ENCODE results near the gene ANXA4.
"Not testable (repeated sequence)": the region's sequence is repeated elsewhere in the genome, so short reads cannot be mapped to it uniquely, and the experiment has no call there.

The ANXA4 gene

GRCh38 chr2:69766014-69766413, 24.1 kb downstream of the ANXA4 start:
- no peak overlapping the region for H3K9ac ChIP-seq (ENCODE audit: low read depth in 1 of 2, low read length in 2 of 2)
- H3K27ac ChIP-seq (ENCODE audit: low read depth in 2 of 2, low read length in 2 of 2) = no peak overlapping the region
- H3K27me3 ChIP-seq (ENCODE audit: control insufficient read depth in 2 of 2, insufficient read depth in 2 of 2, low read length in 2 of 2) = no peaks in the 10 kb centered on the region
- no peaks in the 10 kb centered on the region for H3K9me3 ChIP-seq (ENCODE audit: control insufficient read depth in 2 of 2, low read length in 2 of 2)
- peaks cover 0 to 6% of the 10 kb centered on the region in 2 donors for H3K36me3 ChIP-seq (ENCODE audit: control insufficient read depth in 2 of 2, insufficient read depth in 2 of 2, low read length in 2 of 2)
- no peak overlapping the region for H3K4me3 ChIP-seq (ENCODE audit: low read length in 2 of 2)
- peaks cover 15 to 38% of the 10 kb centered on the region in 2 donors for H3K4me1 ChIP-seq (ENCODE audit: control insufficient read depth in 2 of 2, insufficient read depth in 2 of 2, low read length in 2 of 2)

GRCh38 chr2:69767034-69767433, 25.1 kb downstream of the ANXA4 start:
- H3K9me3 ChIP-seq (ENCODE audit: control insufficient read depth in 2 of 2, low read length in 2 of 2) = no peaks in the 10 kb centered on the region
- no peaks in the 10 kb centered on the region for H3K27me3 ChIP-seq (ENCODE audit: control insufficient read depth in 2 of 2, insufficient read depth in 2 of 2, low read length in 2 of 2)
- H3K27ac ChIP-seq (ENCODE audit: low read depth in 2 of 2, low read length in 2 of 2) = peak overlapping the region in 1 of 2 donors; percentile 20
- peaks cover 0 to 5% of the 10 kb centered on the region in 2 donors for H3K36me3 ChIP-seq (ENCODE audit: control insufficient read depth in 2 of 2, insufficient read depth in 2 of 2, low read length in 2 of 2)
- H3K4me3 ChIP-seq (ENCODE audit: low read length in 2 of 2) = no peak overlapping the region
- no peak overlapping the region for H3K9ac ChIP-seq (ENCODE audit: low read depth in 1 of 2, low read length in 2 of 2)
- H3K4me1 ChIP-seq (ENCODE audit: control insufficient read depth in 2 of 2, insufficient read depth in 2 of 2, low read length in 2 of 2) = peaks cover 20 to 44% of the 10 kb centered on the region in 2 donors

- H3K27me3 ChIP-seq (ENCODE audit: control insufficient read depth in 2 of 2, insufficient read depth in 2 of 2, low read length in 2 of 2) = no peaks in the 10 kb centered on the region
- peak overlapping the region; percentile 22 to 52 for H3K27ac ChIP-seq (ENCODE audit: low read depth in 2 of 2, low read length in 2 of 2)
- no peak overlapping the region for H3K9ac ChIP-seq (ENCODE audit: low read depth in 1 of 2, low read length in 2 of 2)
- H3K36me3 ChIP-seq (ENCODE audit: control insufficient read depth in 2 of 2, insufficient read depth in 2 of 2, low read length in 2 of 2) = no peaks in the 10 kb centered on the region
- H3K4me1 ChIP-seq (ENCODE audit: control insufficient read depth in 2 of 2, insufficient read depth in 2 of 2, low read length in 2 of 2) = peaks cover 20 to 45% of the 10 kb centered on the region in 2 donors
- no peak overlapping the region for H3K4me3 ChIP-seq (ENCODE audit: low read length in 2 of 2)
- no peaks in the 10 kb centered on the region for H3K9me3 ChIP-seq (ENCODE audit: control insufficient read depth in 2 of 2, low read length in 2 of 2)
Observed at GRCh38 chr2:69768235-69768634, 26.3 kb downstream of the ANXA4 start.

GRCh38 chr2:69768789-69769188, 26.9 kb downstream of the ANXA4 start:
- H3K27me3 ChIP-seq (ENCODE audit: control insufficient read depth in 2 of 2, insufficient read depth in 2 of 2, low read length in 2 of 2) = no peaks in the 10 kb centered on the region
- H3K4me3 ChIP-seq (ENCODE audit: low read length in 2 of 2) = no peak overlapping the region
- H3K4me1 ChIP-seq (ENCODE audit: control insufficient read depth in 2 of 2, insufficient read depth in 2 of 2, low read length in 2 of 2) = peaks cover 20 to 46% of the 10 kb centered on the region in 2 donors
- H3K27ac ChIP-seq (ENCODE audit: low read depth in 2 of 2, low read length in 2 of 2) = peak overlapping the region; percentile 52 to 88
- H3K36me3 ChIP-seq (ENCODE audit: control insufficient read depth in 2 of 2, insufficient read depth in 2 of 2, low read length in 2 of 2) = no peaks in the 10 kb centered on the region
- H3K9ac ChIP-seq (ENCODE audit: low read depth in 1 of 2, low read length in 2 of 2) = no peak overlapping the region
- no peaks in the 10 kb centered on the region for H3K9me3 ChIP-seq (ENCODE audit: control insufficient read depth in 2 of 2, low read length in 2 of 2)

- H3K9me3 ChIP-seq (ENCODE audit: control insufficient read depth in 2 of 2, low read length in 2 of 2) = no peaks in the 10 kb centered on the region
- no peak overlapping the region for H3K9ac ChIP-seq (ENCODE audit: low read depth in 1 of 2, low read length in 2 of 2)
- no peaks in the 10 kb centered on the region for H3K27me3 ChIP-seq (ENCODE audit: control insufficient read depth in 2 of 2, insufficient read depth in 2 of 2, low read length in 2 of 2)
- no peak overlapping the region for H3K4me3 ChIP-seq (ENCODE audit: low read length in 2 of 2)
- H3K4me1 ChIP-seq (ENCODE audit: control insufficient read depth in 2 of 2, insufficient read depth in 2 of 2, low read length in 2 of 2) = peaks cover 20 to 44% of the 10 kb centered on the region in 2 donors
- H3K36me3 ChIP-seq (ENCODE audit: control insufficient read depth in 2 of 2, insufficient read depth in 2 of 2, low read length in 2 of 2) = no peaks in the 10 kb centered on the region
- H3K27ac ChIP-seq (ENCODE audit: low read depth in 2 of 2, low read length in 2 of 2) = peak overlapping the region; percentile 12 to 88
Observed at GRCh38 chr2:69769272-69769671, 27.3 kb downstream of the ANXA4 start.

GRCh38 chr2:69770193-69770702, 28.3 kb downstream of the ANXA4 start:
- Histone ChIP-seq H3K4me3 (ENCODE audit: low read length in 2 of 2) (peak overlapping the region; percentile 21 to 31), H3K27me3 (ENCODE audit: control insufficient read depth in 2 of 2, insufficient read depth in 2 of 2, low read length in 2 of 2) (no peaks in the 10 kb centered on the region), H3K4me1 (ENCODE audit: control insufficient read depth in 2 of 2, insufficient read depth in 2 of 2, low read length in 2 of 2) (peaks cover 21 to 41% of the 10 kb centered on the region in 2 donors), H3K27ac (ENCODE audit: low read depth in 2 of 2, low read length in 2 of 2) (peak overlapping the region; percentile 77 to 88), H3K36me3 (ENCODE audit: control insufficient read depth in 2 of 2, insufficient read depth in 2 of 2, low read length in 2 of 2) (no peaks in the 10 kb centered on the region), H3K9ac (ENCODE audit: low read depth in 1 of 2, low read length in 2 of 2) (peak overlapping the region in 1 of 2 donors; percentile 36), H3K9me3 (ENCODE audit: control insufficient read depth in 2 of 2, low read length in 2 of 2) (no peaks in the 10 kb centered on the region)

- no peaks in the 10 kb centered on the region for H3K9me3 ChIP-seq (ENCODE audit: control insufficient read depth in 2 of 2, low read length in 2 of 2)
- H3K4me3 ChIP-seq (ENCODE audit: low read length in 2 of 2) = peak overlapping the region; percentile 21 to 31
- peak overlapping the region; percentile 77 to 88 for H3K27ac ChIP-seq (ENCODE audit: low read depth in 2 of 2, low read length in 2 of 2)
- H3K36me3 ChIP-seq (ENCODE audit: control insufficient read depth in 2 of 2, insufficient read depth in 2 of 2, low read length in 2 of 2) = no peaks in the 10 kb centered on the region
- no peaks in the 10 kb centered on the region for H3K27me3 ChIP-seq (ENCODE audit: control insufficient read depth in 2 of 2, insufficient read depth in 2 of 2, low read length in 2 of 2)
- H3K9ac ChIP-seq (ENCODE audit: low read depth in 1 of 2, low read length in 2 of 2) = peak overlapping the region in 1 of 2 donors; percentile 25
- H3K4me1 ChIP-seq (ENCODE audit: control insufficient read depth in 2 of 2, insufficient read depth in 2 of 2, low read length in 2 of 2) = peaks cover 25 to 43% of the 10 kb centered on the region in 2 donors
Observed at GRCh38 chr2:69770747-69771146, 28.8 kb downstream of the ANXA4 start.

GRCh38 chr2:69771461-69771860, 29.5 kb downstream of the ANXA4 start:
- Histone ChIP-seq H3K36me3 (ENCODE audit: control insufficient read depth in 2 of 2, insufficient read depth in 2 of 2, low read length in 2 of 2) (no peaks in the 10 kb centered on the region), H3K27ac (ENCODE audit: low read depth in 2 of 2, low read length in 2 of 2) (peak overlapping the region; percentile 19 to 53), H3K4me3 (ENCODE audit: low read length in 2 of 2) (no peak overlapping the region), H3K4me1 (ENCODE audit: control insufficient read depth in 2 of 2, insufficient read depth in 2 of 2, low read length in 2 of 2) (peaks cover 25 to 39% of the 10 kb centered on the region in 2 donors), H3K9me3 (ENCODE audit: control insufficient read depth in 2 of 2, low read length in 2 of 2) (no peaks in the 10 kb centered on the region), H3K9ac (ENCODE audit: low read depth in 1 of 2, low read length in 2 of 2) (no peak overlapping the region), H3K27me3 (ENCODE audit: control insufficient read depth in 2 of 2, insufficient read depth in 2 of 2, low read length in 2 of 2) (no peaks in the 10 kb centered on the region)

- peaks cover 25 to 34% of the 10 kb centered on the region in 2 donors for H3K4me1 ChIP-seq (ENCODE audit: control insufficient read depth in 2 of 2, insufficient read depth in 2 of 2, low read length in 2 of 2)
- no peak overlapping the region for H3K27ac ChIP-seq (ENCODE audit: low read depth in 2 of 2, low read length in 2 of 2)
- H3K9me3 ChIP-seq (ENCODE audit: control insufficient read depth in 2 of 2, low read length in 2 of 2) = no peaks in the 10 kb centered on the region
- H3K4me3 ChIP-seq (ENCODE audit: low read length in 2 of 2) = no peak overlapping the region
- no peaks in the 10 kb centered on the region for H3K36me3 ChIP-seq (ENCODE audit: control insufficient read depth in 2 of 2, insufficient read depth in 2 of 2, low read length in 2 of 2)
- H3K9ac ChIP-seq (ENCODE audit: low read depth in 1 of 2, low read length in 2 of 2) = no peak overlapping the region
- no peaks in the 10 kb centered on the region for H3K27me3 ChIP-seq (ENCODE audit: control insufficient read depth in 2 of 2, insufficient read depth in 2 of 2, low read length in 2 of 2)
Observed at GRCh38 chr2:69773206-69773605, 31.3 kb downstream of the ANXA4 start.

GRCh38 chr2:69774258-69774983, 32.5 kb downstream of the ANXA4 start:
- not testable (repeated sequence) for H3K27me3 ChIP-seq (ENCODE audit: control insufficient read depth in 2 of 2, insufficient read depth in 2 of 2, low read length in 2 of 2)
- Histone ChIP-seq H3K27ac (ENCODE audit: low read depth in 2 of 2, low read length in 2 of 2) (peak overlapping the region in 1 of 2 donors; percentile 41), H3K4me1 (ENCODE audit: control insufficient read depth in 2 of 2, insufficient read depth in 2 of 2, low read length in 2 of 2) (peaks cover 27 to 37% of the 10 kb centered on the region in 2 donors)

More at GRCh38 chr2:69774258-69774983, 32.5 kb downstream of the ANXA4 start:
- H3K9ac ChIP-seq (ENCODE audit: low read depth in 1 of 2, low read length in 2 of 2) = peak overlapping the region in 1 of 2 donors; percentile 41
- not testable (repeated sequence) for H3K4me3 ChIP-seq (ENCODE audit: low read length in 2 of 2); H3K9me3 ChIP-seq (ENCODE audit: control insufficient read depth in 2 of 2, low read length in 2 of 2); H3K36me3 ChIP-seq (ENCODE audit: control insufficient read depth in 2 of 2, insufficient read depth in 2 of 2, low read length in 2 of 2)

All from mucosa of rectum (tissue), 2 donors.